SJCRH30 (cell line): ENCODE data around the gene TAF1B. TPM values are rescaled to one million over a fixed set of nuclear protein-coding genes. Genes with fewer than 3 reads are reported as not detected.

ENCODE experiments used
- DNase-seq, 2 experiments: peaks; one replicate each; pipeline ENCODE4 v3.0.0-alpha.2; 2015 to 2020
- H3K27ac ChIP-seq: fragments of 250-450 bp; sonication (Bioruptor Pico); 2 replicates; pipeline ENCODE4 v1.5.1; 2020; ENCODE audit warnings: mild to moderate bottlenecking, moderate library complexity
- H3K27me3 ChIP-seq: fragments of 250-450 bp; sonication (Bioruptor Pico); 2 replicates; pipeline ENCODE4 v1.5.1; 2020; ENCODE audit warnings: mild to moderate bottlenecking, moderate library complexity
- H3K36me3 ChIP-seq: fragments of 250-450 bp; sonication (Bioruptor Pico); 2 replicates; pipeline ENCODE4 v1.5.1; 2020; ENCODE audit warnings: mild to moderate bottlenecking, moderate library complexity
- H3K4me1 ChIP-seq: fragments of 250-450 bp; sonication (Bioruptor Pico); 2 replicates; pipeline ENCODE4 v1.5.1; 2020; ENCODE audit warnings: mild to moderate bottlenecking, moderate library complexity
- H3K4me3 ChIP-seq: fragments of 250-450 bp; sonication (Bioruptor Pico); 2 replicates; pipeline ENCODE4 v1.5.1; 2020; ENCODE audit warnings: mild to moderate bottlenecking, moderate library complexity
- H3K9me3 ChIP-seq: fragments of 250-450 bp; sonication (Bioruptor Pico); replicated peaks from 2 replicates; pipeline ENCODE4 v1.5.1; 2020; ENCODE audit warnings: mild to moderate bottlenecking, moderate library complexity
- total RNA-seq: library from RNA; depleted of rRNA; stranded (reverse); fragments of >200 nt; shearing (Covaris generic); gene quantifications from 2 replicates; pipeline ENCODE4 v1.2.3, GENCODE V29; 2014

Gene TAF1B
- total RNA-seq, 1 experiment from 2014 or later: 40.5 TPM

- H3K4me1 ChIP-seq: no peaks in the 10 kb centered on the region
- no peak for DNase-seq
- no peak overlapping the region for H3K4me3 ChIP-seq
- H3K27ac ChIP-seq: no peak overlapping the region
- H3K27me3 ChIP-seq: no peaks in the 10 kb centered on the region
- H3K36me3 ChIP-seq: peaks cover 32% of the 10 kb centered on the region
- H3K9me3 ChIP-seq: peaks cover 16% of the 10 kb centered on the region
Observed at GRCh38 chr2:9867881-9868280, 24.6 kb downstream of the TAF1B start.

- H3K36me3 ChIP-seq: peaks cover 66% of the 10 kb centered on the region
- H3K27me3 ChIP-seq: no peaks in the 10 kb centered on the region
- H3K4me3 ChIP-seq: no peak overlapping the region
- no peaks in the 10 kb centered on the region for H3K9me3 ChIP-seq
- H3K4me1 ChIP-seq: no peaks in the 10 kb centered on the region
- H3K27ac ChIP-seq: no peak overlapping the region
- no peak for DNase-seq
Observed at GRCh38 chr2:9873337-9873736, 30.1 kb downstream of the TAF1B start.

GRCh38 chr2:9877026-9877425, 33.8 kb downstream of the TAF1B start:
- H3K9me3 ChIP-seq: no peaks in the 10 kb centered on the region
- H3K36me3 ChIP-seq: peaks cover 56% of the 10 kb centered on the region
- H3K27ac ChIP-seq: no peak overlapping the region
- H3K4me1 ChIP-seq: no peaks in the 10 kb centered on the region
- no peak overlapping the region for H3K4me3 ChIP-seq
- DNase-seq: no peak
- H3K27me3 ChIP-seq: no peaks in the 10 kb centered on the region

GRCh38 chr2:9877726-9878125, 34.5 kb downstream of the TAF1B start:
- Histone ChIP-seq H3K4me3 (no peak overlapping the region), H3K27ac (no peak overlapping the region), H3K27me3 (no peaks in the 10 kb centered on the region), H3K36me3 (peaks cover 52% of the 10 kb centered on the region), H3K4me1 (no peaks in the 10 kb centered on the region), H3K9me3 (no peaks in the 10 kb centered on the region)
- DNase-seq: no peak

- peaks cover 50% of the 10 kb centered on the region for H3K36me3 ChIP-seq
Observed at GRCh38 chr2:9879455-9880194, 36.4 kb downstream of the TAF1B start.

DNA sequence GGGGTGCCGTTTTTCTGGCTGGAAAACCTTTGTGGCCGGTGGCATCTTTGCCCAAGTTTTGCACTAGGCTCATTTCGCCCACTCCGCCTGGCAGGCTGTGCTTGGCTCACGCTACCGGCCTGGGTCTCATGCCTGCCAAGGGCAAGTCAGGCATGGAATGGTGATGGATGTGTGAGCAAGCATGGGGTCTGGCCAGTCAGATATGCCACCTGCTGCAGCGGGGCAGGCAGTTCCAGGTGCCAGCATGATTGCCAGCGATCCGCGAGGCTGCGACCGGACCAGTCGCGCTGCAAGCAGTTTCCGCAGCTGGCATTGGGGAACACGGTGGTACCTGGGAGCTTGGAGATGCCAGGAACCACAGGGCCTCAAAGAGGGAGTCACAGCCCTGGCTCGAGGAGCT, 40.6 kb downstream of the TAF1B start:
- Histone ChIP-seq H3K27ac (no peak overlapping the region), H3K4me3 (no peak overlapping the region), H3K4me1 (no peaks in the 10 kb centered on the region), H3K36me3 (peaks cover 44% of the 10 kb centered on the region), H3K27me3 (no peaks in the 10 kb centered on the region), H3K9me3 (peaks cover 8% of the 10 kb centered on the region)
- no peak for DNase-seq

More at GRCh38 chr2:9879455-9880194, 36.4 kb downstream of the TAF1B start:
- no peak for DNase-seq
- H3K4me3 ChIP-seq: no peak overlapping the region
- no peak overlapping the region for H3K27ac ChIP-seq
- H3K4me1 ChIP-seq: no peaks in the 10 kb centered on the region
- H3K9me3 ChIP-seq: no peaks in the 10 kb centered on the region
- no peaks in the 10 kb centered on the region for H3K27me3 ChIP-seq

DNA sequence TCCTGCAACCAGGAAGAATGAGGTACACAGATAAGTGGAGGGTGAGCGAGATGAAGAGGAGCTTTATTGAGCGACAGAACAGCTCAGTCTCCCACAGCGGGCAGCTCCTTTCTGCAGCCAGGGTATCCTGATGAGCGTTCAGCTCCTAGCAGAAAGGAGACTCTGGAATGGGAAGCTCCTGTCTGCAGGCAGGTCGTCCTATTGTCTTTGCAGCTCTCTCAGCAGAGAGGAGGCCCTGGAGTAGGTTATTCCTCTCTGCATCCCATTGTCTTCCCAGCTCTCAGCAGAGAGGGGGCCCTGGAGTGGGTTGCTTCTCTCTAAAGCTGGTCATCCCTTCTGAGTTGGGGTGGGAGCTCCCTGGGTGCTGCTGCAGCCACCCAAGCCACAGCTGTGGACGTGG, 41.2 kb downstream of the TAF1B start:
- H3K36me3 ChIP-seq: peaks cover 44% of the 10 kb centered on the region
- no peak overlapping the region for H3K27ac ChIP-seq
- H3K4me1 ChIP-seq: no peaks in the 10 kb centered on the region
- peaks cover 8% of the 10 kb centered on the region for H3K9me3 ChIP-seq
- no peak for DNase-seq
- no peak overlapping the region for H3K4me3 ChIP-seq
- no peaks in the 10 kb centered on the region for H3K27me3 ChIP-seq

- no peaks in the 10 kb centered on the region for H3K27me3 ChIP-seq
- 0 out of 2 replicates have a peak, but pooled peaks cover under 1% of the 10 kb centered on the region for H3K4me1 ChIP-seq
- DNase-seq: no peak
- H3K9me3 ChIP-seq: peaks cover 8% of the 10 kb centered on the region
- no peak overlapping the region for H3K27ac ChIP-seq
- H3K4me3 ChIP-seq: no peak overlapping the region
- peaks cover 47% of the 10 kb centered on the region for H3K36me3 ChIP-seq
Observed at GRCh38 chr2:9885036-9885684, 41.9 kb downstream of the TAF1B start.

- no peak for DNase-seq
- Histone ChIP-seq H3K9me3 (peaks cover 8% of the 10 kb centered on the region), H3K36me3 (peaks cover 54% of the 10 kb centered on the region), H3K4me1 (0 out of 2 replicates have a peak, but pooled peaks cover 4% of the 10 kb centered on the region), H3K4me3 (no peak overlapping the region), H3K27ac (no peak overlapping the region), H3K27me3 (no peaks in the 10 kb centered on the region)
Observed at GRCh38 chr2:9887513-9887912, 44.2 kb downstream of the TAF1B start.

DNA sequence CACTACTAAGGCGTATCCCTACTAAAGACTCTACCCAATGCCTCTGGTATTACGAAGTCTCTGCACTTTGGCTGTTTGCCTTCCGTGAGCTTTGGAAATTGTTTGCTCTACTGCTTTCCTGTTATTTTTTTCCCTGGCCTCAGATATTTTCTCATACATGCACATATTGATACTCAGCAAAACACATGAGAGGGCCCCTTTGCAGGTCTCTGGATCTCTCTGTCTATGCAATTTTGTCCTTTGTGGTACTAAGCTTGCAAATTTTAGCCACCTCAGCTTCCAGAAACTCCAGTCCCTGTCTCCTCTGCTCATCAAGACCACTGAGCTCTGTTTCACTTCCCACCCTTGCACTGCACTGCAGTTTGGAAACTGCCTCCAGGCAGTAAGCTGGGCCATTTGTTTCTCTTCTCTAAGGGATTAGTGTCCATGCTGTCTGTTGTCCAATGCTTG, 46.6 kb downstream of the TAF1B start:
- Histone ChIP-seq H3K9me3 (peaks cover 8% of the 10 kb centered on the region), H3K27ac (no peak overlapping the region), H3K27me3 (no peaks in the 10 kb centered on the region), H3K4me3 (no peak overlapping the region), H3K36me3 (peaks cover 42% of the 10 kb centered on the region), H3K4me1 (0 out of 2 replicates have a peak, but pooled peaks cover 8% of the 10 kb centered on the region)
- peak; percentile 25 to 73 for DNase-seq

DNA sequence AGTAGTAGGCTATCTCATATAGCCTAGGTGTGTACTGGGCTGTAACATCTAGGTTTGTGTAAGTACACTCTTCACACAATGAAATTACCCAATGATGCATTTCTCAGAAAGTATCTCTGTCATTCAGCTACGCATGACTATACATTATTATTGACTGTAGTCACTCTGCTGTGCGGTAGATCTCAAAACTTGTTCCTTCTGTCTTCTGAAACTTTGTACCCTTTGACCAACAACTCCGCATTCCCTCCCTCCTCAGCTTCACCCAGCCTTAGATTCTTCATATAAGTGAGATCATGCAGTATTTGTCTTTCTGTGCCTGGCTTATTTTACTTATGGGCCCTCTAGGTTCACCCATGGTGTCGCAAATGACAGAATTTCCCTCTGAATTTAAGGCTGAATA, 49.0 kb downstream of the TAF1B start:
- Histone ChIP-seq H3K4me1 (peaks cover 21% of the 10 kb centered on the region), H3K4me3 (no peak overlapping the region), H3K9me3 (peaks cover 6% of the 10 kb centered on the region), H3K27ac (no peak overlapping the region), H3K36me3 (peaks cover 28% of the 10 kb centered on the region), H3K27me3 (no peaks in the 10 kb centered on the region)
- no peak for DNase-seq

DNA sequence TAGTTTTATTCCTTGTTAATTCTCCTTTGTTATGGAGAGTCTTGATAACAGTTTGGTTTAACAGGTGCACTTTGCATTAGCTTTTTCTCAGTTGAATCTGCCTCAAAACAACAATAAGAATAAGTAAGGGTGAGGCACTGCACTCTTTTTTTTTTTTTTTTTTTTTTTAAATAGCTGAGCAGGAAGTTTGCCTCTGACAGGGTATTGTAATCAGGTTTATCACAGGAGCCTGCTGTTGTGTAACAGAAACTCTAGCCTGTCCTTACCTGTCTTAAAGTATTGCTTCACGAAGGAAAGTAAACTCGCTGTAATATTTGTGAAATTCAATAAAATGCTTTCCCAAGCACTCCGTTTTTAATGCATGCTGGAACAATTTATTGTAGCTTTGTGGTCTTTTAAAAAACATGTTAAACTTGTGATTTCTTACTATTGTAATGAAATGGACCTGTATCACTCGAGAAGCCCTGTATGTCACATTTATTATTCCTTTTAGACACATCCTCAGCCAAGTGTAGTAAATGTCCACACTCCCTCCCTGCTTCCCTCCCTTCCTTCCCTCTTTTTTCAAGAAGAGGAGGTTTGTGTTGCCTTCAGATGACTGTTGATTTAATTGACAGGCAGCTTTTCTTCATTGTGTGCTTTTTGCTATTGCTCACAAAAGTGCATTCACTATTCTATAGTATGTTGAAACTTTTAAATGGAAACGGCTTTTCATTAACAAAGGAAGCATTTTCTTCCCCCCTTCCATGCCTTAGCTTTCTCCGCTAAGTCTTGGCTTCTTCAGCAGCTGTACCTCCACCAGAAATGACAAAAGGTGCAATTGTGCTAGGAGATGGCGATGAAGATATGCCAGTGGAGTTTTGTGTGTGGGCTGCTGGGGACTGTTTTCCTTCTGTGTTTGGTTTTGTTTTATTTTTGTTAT, 52.7 kb downstream of the TAF1B start:
- H3K36me3 ChIP-seq: peaks cover 7% of the 10 kb centered on the region; the same call in 1 of the 2 replicates
- H3K27me3 ChIP-seq: no peaks in the 10 kb centered on the region
- no peaks in the 10 kb centered on the region for H3K9me3 ChIP-seq
- no peak overlapping the region for H3K4me3 ChIP-seq
- peak overlapping the region; percentile 37 for H3K27ac ChIP-seq
- peak; percentile 54 to 81 for DNase-seq
- H3K4me1 ChIP-seq: peaks cover 25% of the 10 kb centered on the region

DNA sequence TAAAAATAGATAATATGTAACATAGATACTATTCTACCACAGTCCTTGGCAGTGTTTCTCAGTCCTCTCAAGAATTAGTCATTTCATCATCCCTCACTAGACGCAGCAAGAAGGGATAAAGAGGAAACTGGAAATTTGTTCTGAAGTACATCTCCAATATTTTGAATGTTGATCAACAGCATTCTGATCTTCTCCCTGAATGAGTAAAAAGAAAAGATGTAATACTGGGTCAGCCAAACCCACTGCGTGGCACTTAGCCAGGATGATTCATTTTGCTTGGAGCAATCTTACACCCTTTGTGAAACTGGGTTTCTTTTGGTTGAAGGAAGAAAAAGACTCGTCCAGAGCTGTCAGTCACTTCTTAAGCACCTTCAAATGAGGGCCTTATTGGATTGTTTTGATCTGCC, 54.1 kb downstream of the TAF1B start:
- Histone ChIP-seq H3K9me3 (no peaks in the 10 kb centered on the region), H3K27me3 (no peaks in the 10 kb centered on the region)
- peak; percentile 32 to 56 for DNase-seq

GRCh38 chr2:9897846-9898245, 54.6 kb downstream of the TAF1B start:
- Histone ChIP-seq H3K9me3 (no peaks in the 10 kb centered on the region), H3K4me3 (no peak overlapping the region), H3K27ac (no peak overlapping the region), H3K36me3 (no peaks in the 10 kb centered on the region), H3K27me3 (no peaks in the 10 kb centered on the region), H3K4me1 (peaks cover 25% of the 10 kb centered on the region)
- DNase-seq: peak in 1 of 2 experiments; percentile 22

More for the DNA sequence above, 54.1 kb downstream of the TAF1B start:
- H3K27ac ChIP-seq: no peak overlapping the region
- peaks cover under 1% of the 10 kb centered on the region; the same call in 1 of the 2 replicates for H3K36me3 ChIP-seq
- H3K4me3 ChIP-seq: no peak overlapping the region
- H3K4me1 ChIP-seq: peaks cover 25% of the 10 kb centered on the region
